HuH-7.5 (cell line): ENCODE results near the gene HOXC5.

ENCODE experiments used
- DNase-seq: peaks from one replicate; pipeline ENCODE4 v3.0.0; 2011; ENCODE audit warnings: low spot score

HOXC5 gene

GRCh38 chr12:53995378-53996239 lies 37.2 kb upstream of the HOXC5 start:
- DNase-seq: peak; percentile 88

GRCh38 chr12:53996240-53997203 lies 36.3 kb upstream of the HOXC5 start:
- DNase-seq: no peak

GRCh38 chr12:53997204-53998109 lies 35.4 kb upstream of the HOXC5 start:
- no peak for DNase-seq

- DNase-seq: no peak
Measured at GRCh38 chr12:53998110-53998899, 34.5 kb upstream of the HOXC5 start.

DNA sequence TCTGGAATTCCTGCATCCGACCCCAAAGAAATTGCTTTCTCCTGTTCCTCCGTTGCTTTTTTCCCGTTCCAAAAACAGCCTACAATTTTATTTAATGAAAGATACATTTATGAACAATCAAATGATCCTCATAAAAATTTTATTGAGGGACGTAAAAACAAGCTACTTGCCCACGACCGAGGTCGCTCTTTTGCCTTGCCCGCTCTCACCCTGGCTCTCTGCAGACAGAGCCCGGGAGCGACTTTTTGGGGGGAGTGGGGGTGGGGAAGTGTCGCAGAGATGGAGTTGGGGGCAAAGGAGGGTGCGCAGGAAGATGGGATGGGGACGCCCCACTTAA lies 34.0 kb upstream of the HOXC5 start:
- no peak for DNase-seq

GRCh38 chr12:53999559-54000115 lies 33.2 kb upstream of the HOXC5 start:
- peak; percentile 91 for DNase-seq

DNA sequence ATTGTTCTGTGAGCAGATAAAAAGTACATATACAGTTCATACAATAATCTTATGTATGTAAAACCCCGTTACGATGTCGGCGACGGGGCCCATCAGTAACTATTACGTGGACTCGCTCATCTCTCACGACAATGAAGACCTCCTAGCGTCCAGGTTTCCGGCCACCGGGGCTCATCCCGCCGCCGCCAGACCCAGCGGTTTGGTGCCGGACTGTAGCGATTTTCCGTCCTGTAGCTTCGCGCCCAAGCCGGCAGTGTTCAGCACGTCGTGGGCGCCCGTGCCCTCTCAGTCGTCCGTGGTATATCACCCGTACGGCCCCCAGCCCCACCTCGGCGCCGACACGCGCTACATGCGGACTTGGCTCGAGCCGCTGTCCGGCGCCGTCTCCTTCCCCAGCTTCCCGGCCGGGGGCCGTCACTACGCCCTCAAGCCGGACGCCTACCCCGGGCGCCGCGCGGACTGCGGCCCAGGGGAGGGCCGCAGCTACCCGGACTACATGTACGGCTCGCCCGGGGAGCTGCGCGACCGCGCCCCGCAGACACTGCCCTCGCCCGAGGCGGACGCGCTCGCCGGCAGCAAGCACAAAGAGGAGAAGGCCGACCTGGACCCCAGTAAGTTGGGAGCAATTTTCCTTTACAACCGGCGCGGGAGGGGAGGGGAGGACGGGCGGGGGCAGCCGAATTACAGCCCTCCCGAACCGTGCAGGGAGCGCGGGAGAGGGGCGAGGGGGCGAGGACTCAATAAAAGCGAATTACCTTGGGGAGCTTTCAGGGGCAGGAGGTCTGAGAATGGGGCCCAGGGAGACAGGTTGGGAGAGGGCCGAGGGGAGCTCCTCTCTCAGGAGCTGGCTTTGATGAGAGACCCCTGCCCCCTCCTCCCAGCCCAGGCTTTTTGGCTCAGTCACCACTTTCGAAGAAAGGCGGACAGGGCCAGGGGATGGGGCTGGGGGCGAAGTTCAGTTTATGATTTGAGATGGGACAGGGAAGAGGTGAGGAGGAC lies 32.4 kb upstream of the HOXC5 start, which contains the start of gene HOXC9:
Gene HOXC9, plus strand, starts transcription at position 46 of the 999 bp plus-strand sequence. Its CDS starts 28 bp downstream, at position 74.
- DNase-seq: no peak

DNA sequence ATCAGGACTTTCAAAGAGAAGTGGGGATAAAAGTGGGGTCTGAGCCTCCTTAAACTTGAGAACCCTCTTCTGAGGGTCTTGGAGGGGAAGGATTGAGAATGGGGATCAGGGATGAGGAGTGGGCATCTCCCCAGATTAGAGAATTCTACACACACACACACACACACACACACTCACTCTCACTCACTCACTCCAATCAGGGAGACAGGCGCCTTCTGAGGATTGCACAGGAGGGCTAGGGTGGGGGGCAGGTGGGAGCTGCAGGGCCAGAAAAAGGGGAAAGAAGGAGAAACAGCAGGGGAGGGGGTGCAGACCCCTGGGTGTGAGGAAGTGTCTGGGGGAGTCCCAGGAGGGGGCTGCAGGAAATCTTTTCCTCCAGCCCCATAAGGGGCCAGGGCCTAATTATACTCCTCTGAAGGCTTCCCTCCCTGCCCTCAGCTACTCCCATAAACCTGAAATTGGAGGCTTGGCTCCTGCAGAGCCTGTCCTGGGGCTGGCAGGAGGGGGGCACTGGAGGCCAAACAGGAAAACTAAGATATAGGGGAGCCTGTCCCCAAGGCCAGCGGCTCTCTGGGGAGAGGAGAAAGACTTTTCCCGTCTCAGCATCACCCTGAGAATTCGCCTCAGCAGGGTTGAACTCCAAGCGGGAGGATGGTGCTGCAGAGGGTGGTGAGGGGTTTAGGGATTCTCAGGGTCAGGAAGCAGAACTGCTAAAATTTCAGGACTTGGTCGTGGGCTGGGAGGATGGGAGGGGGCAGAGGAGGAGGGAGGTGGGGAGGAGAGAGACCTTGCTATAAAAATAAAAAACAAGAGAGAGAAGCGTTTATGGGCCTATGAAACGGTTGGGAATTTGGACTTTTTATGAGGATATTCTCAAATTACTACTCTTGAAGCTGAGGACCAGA lies 31.3 kb upstream of the HOXC5 start:
- DNase-seq: no peak

- DNase-seq: no peak
Measured at GRCh38 chr12:54002278-54002914, 30.5 kb upstream of the HOXC5 start.

- no peak for DNase-seq
Measured at GRCh38 chr12:54002915-54003389, 29.9 kb upstream of the HOXC5 start.

- no peak for DNase-seq
Measured at GRCh38 chr12:54003625-54004024, 29.2 kb upstream of the HOXC5 start.

DNA sequence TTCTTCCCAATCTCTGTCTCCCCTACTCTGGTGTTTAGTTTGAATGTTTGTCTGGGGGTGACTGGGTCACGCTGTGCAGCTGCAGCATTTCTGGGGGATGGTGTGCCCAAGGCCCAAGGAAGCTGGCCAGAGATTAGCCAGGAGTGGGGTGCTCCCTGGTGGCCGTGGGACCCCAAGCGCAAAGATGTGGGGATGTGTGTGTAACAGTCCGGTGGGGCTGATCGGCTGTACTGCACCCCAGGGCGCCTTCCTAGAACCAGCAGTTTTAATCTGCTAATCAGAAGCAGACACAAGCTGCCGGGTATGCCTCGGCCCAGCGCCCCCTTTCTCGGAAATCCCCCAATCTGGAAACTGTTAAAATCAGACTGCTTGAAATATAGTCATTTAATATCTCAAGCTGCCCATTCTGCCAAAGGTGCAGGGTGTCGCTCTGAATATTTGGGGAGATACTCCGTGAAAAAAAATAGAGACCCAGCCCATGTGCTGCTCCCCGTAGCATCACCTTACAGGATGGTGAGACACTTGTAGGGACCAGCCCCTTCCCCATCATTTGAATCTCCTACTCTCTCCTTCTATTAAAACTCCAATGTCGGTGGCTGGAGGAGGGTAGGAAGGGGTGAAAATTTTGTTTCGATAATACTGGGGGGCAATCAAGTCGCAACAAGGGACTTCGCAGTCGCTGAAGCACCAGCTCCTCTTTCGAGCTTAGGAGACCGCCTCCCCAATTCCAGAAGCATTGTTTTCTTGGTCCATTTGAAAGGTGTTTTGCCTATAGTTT lies 28.6 kb upstream of the HOXC5 start:
- DNase-seq: no peak

- no peak for DNase-seq
Measured at GRCh38 chr12:54004841-54005530, 27.9 kb upstream of the HOXC5 start.

GRCh38 chr12:54005531-54005852 lies 27.4 kb upstream of the HOXC5 start:
- DNase-seq: no peak

GRCh38 chr12:54005853-54006558 lies 26.8 kb upstream of the HOXC5 start:
- DNase-seq: peak; percentile 94
